ENCODE data around the gene ZDHHC15. TPM values are rescaled to one million over a fixed set of nuclear protein-coding genes. Genes with fewer than 3 reads are reported as not detected.
"Not testable (repeated sequence)": the region's sequence is repeated elsewhere in the genome, so short reads cannot be mapped to it uniquely, and the experiment has no call there.

Gene ZDHHC15
- total RNA-seq, 1 donor from 2014 or later, result 6.3 TPM

DNA sequence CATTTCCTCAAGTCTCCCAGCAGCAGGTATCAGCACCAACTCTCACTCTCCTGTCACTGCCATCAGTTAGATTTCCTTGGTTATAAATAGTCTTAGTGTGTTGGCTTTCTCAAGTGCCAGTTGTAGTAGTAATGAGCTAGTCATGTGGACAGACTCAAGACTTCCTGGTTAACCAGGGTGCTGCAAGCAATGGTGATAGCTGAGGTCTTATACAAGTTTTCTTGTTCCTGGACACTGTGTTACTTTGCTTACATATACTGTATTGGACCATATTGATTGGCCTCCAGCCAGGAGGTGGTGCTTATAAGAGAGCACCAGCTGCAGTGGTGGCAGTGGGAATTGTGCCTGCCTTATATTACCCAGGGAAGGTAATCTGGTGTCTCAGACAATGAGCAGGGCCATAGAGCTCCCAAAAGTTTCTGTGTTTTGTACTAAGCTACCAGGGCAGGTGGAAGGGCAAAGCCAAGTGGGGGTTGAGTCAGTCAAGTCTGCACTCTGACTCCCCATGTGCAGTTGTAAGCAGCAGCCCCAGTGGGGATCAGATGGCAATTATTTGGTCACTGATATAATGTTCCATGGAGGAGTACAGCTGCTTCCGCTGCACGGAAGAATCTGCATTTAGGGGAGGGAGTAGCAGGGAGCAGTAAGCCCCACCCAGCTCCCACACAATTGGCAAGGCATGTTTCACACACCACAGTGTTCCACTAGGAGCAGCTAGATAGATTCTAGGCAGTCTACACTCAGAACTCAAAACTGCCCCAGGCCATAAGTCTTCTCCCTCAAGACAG, 24.1 kb upstream of the ZDHHC15 start:
- no peak overlapping the region for H3K27ac Mint-ChIP-seq
- no peaks in the 10 kb centered on the region for H3K9me3 ChIP-seq (ENCODE audit: low read depth)

DNA sequence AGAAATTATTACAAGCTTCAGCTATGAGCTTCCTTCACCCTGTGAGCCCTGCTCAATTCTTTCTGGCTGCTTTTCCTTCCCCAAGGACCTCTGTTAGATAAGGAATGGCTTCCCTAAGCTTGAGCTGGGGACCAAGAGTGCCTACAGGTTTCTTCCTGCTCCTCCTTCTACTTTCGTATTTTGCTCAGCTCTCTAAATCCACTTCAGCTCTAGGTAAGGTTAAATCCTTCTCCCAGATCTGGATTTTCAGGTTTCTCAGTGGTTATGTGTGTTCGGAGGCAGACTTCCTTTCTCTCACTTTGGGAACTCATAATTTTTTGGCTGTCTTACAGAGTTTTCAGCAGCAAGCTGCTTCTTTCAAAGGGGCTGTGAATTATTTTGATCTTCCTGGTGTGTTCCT, 21.9 kb upstream of the ZDHHC15 start:
- no peaks in the 10 kb centered on the region for H3F3A ChIP-seq (ENCODE audit: low read depth)
- no peak for DNase-seq (ENCODE audit: low spot score)
- H3K27me3 ChIP-seq, result no peaks in the 10 kb centered on the region
- H3K4me2 ChIP-seq, result no peak overlapping the region
- no peak overlapping the region for H3K4me3 Mint-ChIP-seq
- no peak overlapping the region for H2AFZ ChIP-seq (replicated peaks)
- H3K9me3 ChIP-seq (ENCODE audit: low read depth), result no peaks in the 10 kb centered on the region
- no peaks in the 10 kb centered on the region for H3K4me1 Mint-ChIP-seq
- H3K9me3 Mint-ChIP-seq, result peaks cover 5% of the 10 kb centered on the region
- no peak overlapping the region for H3K4me3 ChIP-seq
- no peak overlapping the region for H3K27ac ChIP-seq
- TF ChIP-seq EZH2phosphoT487 (IDR thresholded peaks at IDR 0.05) (no peak), EZH2 (IDR thresholded peaks at IDR 0.05) (no peak)
- TF ChIP-seq, protein P1, sequence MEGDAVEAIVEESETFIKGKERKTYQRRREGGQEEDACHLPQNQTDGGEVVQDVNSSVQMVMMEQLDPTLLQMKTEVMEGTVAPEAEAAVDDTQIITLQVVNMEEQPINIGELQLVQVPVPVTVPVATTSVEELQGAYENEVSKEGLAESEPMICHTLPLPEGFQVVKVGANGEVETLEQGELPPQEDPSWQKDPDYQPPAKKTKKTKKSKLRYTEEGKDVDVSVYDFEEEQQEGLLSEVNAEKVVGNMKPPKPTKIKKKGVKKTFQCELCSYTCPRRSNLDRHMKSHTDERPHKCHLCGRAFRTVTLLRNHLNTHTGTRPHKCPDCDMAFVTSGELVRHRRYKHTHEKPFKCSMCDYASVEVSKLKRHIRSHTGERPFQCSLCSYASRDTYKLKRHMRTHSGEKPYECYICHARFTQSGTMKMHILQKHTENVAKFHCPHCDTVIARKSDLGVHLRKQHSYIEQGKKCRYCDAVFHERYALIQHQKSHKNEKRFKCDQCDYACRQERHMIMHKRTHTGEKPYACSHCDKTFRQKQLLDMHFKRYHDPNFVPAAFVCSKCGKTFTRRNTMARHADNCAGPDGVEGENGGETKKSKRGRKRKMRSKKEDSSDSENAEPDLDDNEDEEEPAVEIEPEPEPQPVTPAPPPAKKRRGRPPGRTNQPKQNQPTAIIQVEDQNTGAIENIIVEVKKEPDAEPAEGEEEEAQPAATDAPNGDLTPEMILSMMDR (IDR thresholded peaks at IDR 0.05), result no peak
- H4K20me1 ChIP-seq (ENCODE audit: low read depth), result no peaks in the 10 kb centered on the region
- no peaks in the 10 kb centered on the region for H3K27me3 Mint-ChIP-seq (ENCODE audit: insufficient read depth, low read depth)
- H3K36me3 Mint-ChIP-seq, result no peaks in the 10 kb centered on the region
- H3K4me1 ChIP-seq, result no peaks in the 10 kb centered on the region
- H3K27ac Mint-ChIP-seq, result no peak overlapping the region
- no peak overlapping the region for H3K9ac ChIP-seq
- H3K36me3 ChIP-seq, result no peaks in the 10 kb centered on the region
- H3K79me2 ChIP-seq (ENCODE audit: low read depth), result no peaks in the 10 kb centered on the region

More for the DNA sequence above, 24.1 kb upstream of the ZDHHC15 start:
- H3K27me3 ChIP-seq, result no peaks in the 10 kb centered on the region
- H3K36me3 Mint-ChIP-seq, result no peaks in the 10 kb centered on the region
- H3K4me2 ChIP-seq, result no peak overlapping the region
- no peaks in the 10 kb centered on the region for H3K36me3 ChIP-seq
- H3K27ac ChIP-seq, result no peak overlapping the region
- no peaks in the 10 kb centered on the region for H3K4me1 Mint-ChIP-seq
- no peaks in the 10 kb centered on the region for H3K27me3 Mint-ChIP-seq (ENCODE audit: insufficient read depth, low read depth)
- no peak overlapping the region for H3K4me3 Mint-ChIP-seq
- no peak for DNase-seq (ENCODE audit: low spot score)
- H3K4me1 ChIP-seq, result no peaks in the 10 kb centered on the region
- no peak overlapping the region for H2AFZ ChIP-seq (replicated peaks)
- no peak overlapping the region for H3K4me3 ChIP-seq
- no peak overlapping the region for H3K9ac ChIP-seq
- no peaks in the 10 kb centered on the region for H4K20me1 ChIP-seq (ENCODE audit: low read depth)
- H3K9me3 Mint-ChIP-seq, result peaks cover 2% of the 10 kb centered on the region
- no peaks in the 10 kb centered on the region for H3K79me2 ChIP-seq (ENCODE audit: low read depth)
- no peaks in the 10 kb centered on the region for H3F3A ChIP-seq (ENCODE audit: low read depth)
- TF ChIP-seq EZH2 (IDR thresholded peaks at IDR 0.05) (no peak), EZH2phosphoT487 (IDR thresholded peaks at IDR 0.05) (no peak)
- TF ChIP-seq, protein P1 (IDR thresholded peaks at IDR 0.05), result no peak

DNA sequence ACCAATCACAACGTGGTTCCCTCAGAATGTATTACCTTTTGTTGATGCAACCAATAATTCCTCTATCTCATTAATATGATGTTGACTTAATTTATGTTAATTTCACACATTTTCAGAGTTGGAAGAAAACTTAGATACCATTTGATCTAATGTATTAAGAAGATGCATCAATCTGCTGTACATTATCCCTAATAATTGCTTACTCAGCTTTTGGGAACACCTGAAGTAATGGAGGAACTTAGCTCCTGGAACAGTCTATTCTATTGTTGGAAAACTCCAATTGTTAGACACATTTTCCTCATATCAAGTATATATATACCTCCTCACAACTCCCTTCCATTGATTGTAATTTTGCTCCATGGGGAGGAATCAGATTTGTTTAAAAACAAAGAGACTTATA, 38.9 kb downstream of the ZDHHC15 start:
- no peak for DNase-seq (ENCODE audit: low spot score)
- Histone ChIP-seq H3K9ac (no peak overlapping the region), H3K9me3 (ENCODE audit: low read depth) (no peaks in the 10 kb centered on the region), H3F3A (ENCODE audit: low read depth) (no peaks in the 10 kb centered on the region), H3K27ac (no peak overlapping the region), H3K79me2 (ENCODE audit: low read depth) (no peaks in the 10 kb centered on the region), H3K36me3 (peaks cover 7% of the 10 kb centered on the region), H3K4me1 (no peaks in the 10 kb centered on the region), H4K20me1 (ENCODE audit: low read depth) (no peaks in the 10 kb centered on the region), H3K4me2 (no peak overlapping the region), H3K4me3 (no peak overlapping the region), H2AFZ (replicated peaks) (no peak overlapping the region), H3K27me3 (no peaks in the 10 kb centered on the region)
- Mint-ChIP-seq H3K36me3 (no peaks in the 10 kb centered on the region), H3K27ac (no peak overlapping the region), H3K27me3 (ENCODE audit: insufficient read depth, low read depth) (peaks cover 4% of the 10 kb centered on the region), H3K9me3 (peaks cover 14% of the 10 kb centered on the region), H3K4me1 (no peaks in the 10 kb centered on the region), H3K4me3 (no peak overlapping the region)
- TF ChIP-seq EZH2phosphoT487 (IDR thresholded peaks at IDR 0.05), result no peak
- no peak for TF ChIP-seq EZH2 (IDR thresholded peaks at IDR 0.05)
- TF ChIP-seq, protein P1 (IDR thresholded peaks at IDR 0.05), result no peak

DNA sequence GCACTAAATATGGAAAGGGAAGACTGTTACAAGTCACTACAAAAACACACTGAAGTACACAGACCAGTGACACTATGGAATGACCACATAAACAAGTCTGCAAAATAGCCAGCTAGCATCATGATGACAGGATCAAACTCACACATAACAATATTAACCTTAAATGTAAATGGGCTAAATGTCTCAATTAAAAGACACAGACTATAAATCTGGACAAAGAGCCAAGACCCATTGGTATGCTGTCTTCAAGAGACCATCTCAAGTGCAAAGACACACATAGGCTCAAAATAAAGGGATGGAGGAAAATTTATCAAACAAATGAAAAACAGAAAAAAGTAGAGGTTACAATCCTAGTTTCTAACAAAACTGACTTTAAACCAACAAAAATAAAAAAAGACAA, 61.1 kb downstream of the ZDHHC15 start:
- not testable (repeated sequence) for DNase-seq (ENCODE audit: low spot score); H3K27ac ChIP-seq; H3K36me3 Mint-ChIP-seq; H4K20me1 ChIP-seq (ENCODE audit: low read depth); H3K36me3 ChIP-seq; H3K4me3 ChIP-seq; H3K27me3 ChIP-seq; H3K4me1 ChIP-seq; H3K27me3 Mint-ChIP-seq (ENCODE audit: insufficient read depth, low read depth); H3K27ac Mint-ChIP-seq; H3K4me3 Mint-ChIP-seq; H3K79me2 ChIP-seq (ENCODE audit: low read depth); H3F3A ChIP-seq (ENCODE audit: low read depth); H2AFZ ChIP-seq (replicated peaks); H3K4me2 ChIP-seq; H3K4me1 Mint-ChIP-seq; H3K9ac ChIP-seq
- peaks cover 30% of the 10 kb centered on the region for H3K9me3 Mint-ChIP-seq
- H3K9me3 ChIP-seq (ENCODE audit: low read depth), result peaks cover 11% of the 10 kb centered on the region
